22Rv1 (cell line): ENCODE measurements around the gene PLK5.

Source experiments
- CTCF ChIP-seq: fragments of 450-650 bp; IDR thresholded peaks from 2 replicates; pipeline ENCODE4 v1.5.1; 2017; ENCODE audit warnings: mild to moderate bottlenecking
- ZFX ChIP-seq: fragments of 450-650 bp; IDR thresholded peaks from 2 replicates; pipeline ENCODE4 v1.6.1; 2017; ENCODE audit warnings: antibody characterized with exemption, borderline replicate concordance

- no peak for TF ChIP-seq CTCF
- TF ChIP-seq ZFX, result no peak
Measured at GRCh38 chr19:1533510-1534150, 9.8 kb downstream of the PLK5 start.
